COLO668 (cell line): ENCODE measurements around the gene DNAH6.

Source experiments
- DNase-seq: peaks from one replicate; lab custom pipeline; 2025; ENCODE audit not compliant: unreplicated experiment; lab: John Stamatoyannopoulos, UW

DNAH6 gene

GRCh38 chr2:84830758-84831500, 314.6 kb downstream of the DNAH6 start:
- no peak for DNase-seq

GRCh38 chr2:84832772-84833461, 316.6 kb downstream of the DNAH6 start:
- no peak for DNase-seq

- DNase-seq, result no peak
Observed at GRCh38 chr2:84833481-84834150, 317.3 kb downstream of the DNAH6 start.

- DNase-seq, result no peak
Observed at GRCh38 chr2:84836215-84836614, 319.9 kb downstream of the DNAH6 start.

GRCh38 chr2:84838434-84839145, 322.3 kb downstream of the DNAH6 start:
- DNase-seq, result no peak

- DNase-seq, result no peak
Observed at GRCh38 chr2:84839851-84840250, 323.6 kb downstream of the DNAH6 start.

GRCh38 chr2:84840306-84840705, 324.0 kb downstream of the DNAH6 start:
- no peak for DNase-seq

- DNase-seq, result no peak
Observed at GRCh38 chr2:84841577-84841976, 325.3 kb downstream of the DNAH6 start.

GRCh38 chr2:84844141-84844540, 327.8 kb downstream of the DNAH6 start:
- no peak for DNase-seq

- DNase-seq, result no peak
Observed at GRCh38 chr2:84846041-84846663, 329.9 kb downstream of the DNAH6 start.

- DNase-seq, result no peak
Observed at GRCh38 chr2:84846741-84847142, 330.4 kb downstream of the DNAH6 start.

GRCh38 chr2:84847326-84848050, 331.2 kb downstream of the DNAH6 start:
- no peak for DNase-seq

GRCh38 chr2:84849271-84849952, 333.1 kb downstream of the DNAH6 start:
- no peak for DNase-seq

GRCh38 chr2:84850471-84850870, 334.2 kb downstream of the DNAH6 start:
- no peak for DNase-seq

- DNase-seq, result no peak
Observed at GRCh38 chr2:84851876-84852275, 335.6 kb downstream of the DNAH6 start.

GRCh38 chr2:84854850-84855249, 338.6 kb downstream of the DNAH6 start:
- DNase-seq, result no peak

- no peak for DNase-seq
Observed at GRCh38 chr2:84855731-84856130, 339.4 kb downstream of the DNAH6 start.

GRCh38 chr2:84856787-84857186, 340.5 kb downstream of the DNAH6 start:
- DNase-seq, result no peak

GRCh38 chr2:84857566-84857965, 341.3 kb downstream of the DNAH6 start:
- no peak for DNase-seq

- DNase-seq, result no peak
Observed at GRCh38 chr2:84858123-84858522, 341.8 kb downstream of the DNAH6 start.
